Testis (tissue), 3 donors: ENCODE data around the gene SIGLEC14. TPM values are rescaled to one million over a fixed set of nuclear protein-coding genes. Genes with fewer than 3 reads are reported as not detected.

ENCODE experiments used
- DNase-seq: peaks from one replicate; pipeline ENCODE4 v3.0.0-alpha.2; 2019
- H3K27ac ChIP-seq, 2 donors: fragments of 200-600 bp; sonication (generic); one replicate each; pipeline ENCODE4 v1.5.1; 2019
- H3K27me3 ChIP-seq: fragments of 200-600 bp; sonication (generic); one replicate; pipeline ENCODE4 v1.5.1; 2019
- H3K36me3 ChIP-seq: fragments of 200-600 bp; sonication (generic); one replicate; pipeline ENCODE4 v1.5.1; 2017; ENCODE audit warnings: low read depth; ENCODE audit errors: missing control alignments
- H3K4me1 ChIP-seq: fragments of 200-600 bp; sonication (generic); one replicate; pipeline ENCODE4 v1.5.1; 2019
- H3K4me3 ChIP-seq, 2 donors: fragments of 200-600 bp; sonication (generic); one replicate each; pipeline ENCODE4 v1.5.1; 2017 to 2019
- H3K9me3 ChIP-seq: fragments of 200-600 bp; sonication (generic); one replicate; pipeline ENCODE4 v1.5.1; 2017
- CTCF ChIP-seq, 3 experiments: fragments of 450-650 bp in 2 of 3; fragments of 200-600 bp in 1 of 3; sonication (generic) in 1 of 3; IDR thresholded peaks; one replicate each; pipeline ENCODE4 v1.5.1; 2016 to 2019; ENCODE audit warnings: antibody characterized with exemption in 3 of 3, mild to moderate bottlenecking in 2 of 3, moderate library complexity in 1 of 3
- POLR2A ChIP-seq: fragments of 450-650 bp; IDR thresholded peaks from one replicate; pipeline ENCODE4 v1.6.1; 2017; ENCODE audit warnings: antibody characterized with exemption, mild to moderate bottlenecking, moderate library complexity
- whole genome bisulfite sequencing, 2 donors: methylation state at CpG; one replicate each; pipeline ENCODE4 v1.1.5; 2018; 5-methylcytosine and 5-hydroxymethylcytosine counted together
- intact Hi-C: fragments of 100-400 bp; cut with DNase I; formaldehyde crosslinking; loops from one replicate; pipeline ENCODE4 v1.15.1; 2023; ENCODE audit warnings: low total_unique reads
- polyA plus RNA-seq: library from polyadenylated mRNA; stranded (reverse); fragments of 350-450 nt; fragmentation: Illumina TruSeq; extraction: RNeasy Lipid Tissue Mini Kit (QIAGEN cat#74804); gene quantifications from one replicate; pipeline ENCODE4 v1.2.3, GENCODE V29; 2014; ENCODE audit warnings: low read depth, low replicate concordance; ENCODE audit not compliant: insufficient read depth
- total RNA-seq, 2 donors: library from RNA; depleted of rRNA; stranded (reverse); fragments of >200 nt; gene quantifications; one replicate each; pipeline ENCODE4 v1.2.3, GENCODE V29; 2016

Gene SIGLEC14
- total and polyA plus RNA-seq, 3 donors from 2014 or later: 1.5 to 5.7 (median 3.7) TPM

GRCh38 chr19:51654783-51655182 lies 8.2 kb upstream of the SIGLEC14 start:
- TF ChIP-seq CTCF (IDR thresholded peaks at IDR 0.05) (no peak), POLR2A (no peak)
- H3K27me3 ChIP-seq: no peaks in the 10 kb centered on the region
- intact Hi-C loops: no loop called here
- H3K4me1 ChIP-seq: peaks cover 3% of the 10 kb centered on the region
- no peak overlapping the region for H3K27ac ChIP-seq
- H3K9me3 ChIP-seq: no peaks in the 10 kb centered on the region
- 64 to 67% methylated on average over 4 of the region's 4 CpGs for WGBS, 2 donors
- no peak for DNase-seq
- H3K4me3 ChIP-seq: no peak overlapping the region
- H3K36me3 ChIP-seq: no peaks in the 10 kb centered on the region

- Histone ChIP-seq H3K4me1 (peaks cover 3% of the 10 kb centered on the region), H3K36me3 (no peaks in the 10 kb centered on the region), H3K4me3 (no peak overlapping the region), H3K9me3 (no peaks in the 10 kb centered on the region), H3K27me3 (no peaks in the 10 kb centered on the region), H3K27ac (no peak overlapping the region)
- intact Hi-C loops: no loop called here
- TF ChIP-seq POLR2A (no peak), CTCF (IDR thresholded peaks at IDR 0.05) (no peak)
- WGBS, 2 donors: 55 to 60% methylated on average over 2 of the region's 2 CpGs
- DNase-seq: no peak
Measured at GRCh38 chr19:51653162-51653561, 6.5 kb upstream of the SIGLEC14 start.

GRCh38 chr19:51652266-51652665 lies 5.6 kb upstream of the SIGLEC14 start:
- no peak overlapping the region for H3K4me3 ChIP-seq
- DNase-seq: no peak
- no peaks in the 10 kb centered on the region for H3K36me3 ChIP-seq
- H3K27me3 ChIP-seq: no peaks in the 10 kb centered on the region
- intact Hi-C loops: no loop called here
- WGBS, 2 donors: 74 to 84% methylated on average over 4 of the region's 4 CpGs
- H3K9me3 ChIP-seq: no peaks in the 10 kb centered on the region
- peaks cover 3% of the 10 kb centered on the region for H3K4me1 ChIP-seq
- TF ChIP-seq CTCF (IDR thresholded peaks at IDR 0.05) (no peak), POLR2A (no peak)
- H3K27ac ChIP-seq: no peak overlapping the region

- Histone ChIP-seq H3K4me1 (peaks cover 5% of the 10 kb centered on the region), H3K36me3 (no peaks in the 10 kb centered on the region), H3K9me3 (no peaks in the 10 kb centered on the region), H3K27ac (no peak overlapping the region), H3K27me3 (no peaks in the 10 kb centered on the region), H3K4me3 (no peak overlapping the region)
- 72 to 78% methylated on average over 7 of the region's 7 CpGs for WGBS, 2 donors
- no peak for DNase-seq
- TF ChIP-seq CTCF (IDR thresholded peaks at IDR 0.05) (no peak), POLR2A (no peak)
- intact Hi-C loops: no loop called here
Measured at GRCh38 chr19:51651216-51651846, 4.7 kb upstream of the SIGLEC14 start.

- peaks cover 27% of the 10 kb centered on the region for H3K4me1 ChIP-seq
- no peak for DNase-seq
- 66 to 85% methylated on average over 5 to 6 of the region's 6 CpGs for WGBS, 2 donors
Measured at GRCh38 chr19:51647318-51647717, 693 bp upstream of the SIGLEC14 start.

More at GRCh38 chr19:51647318-51647717, 693 bp upstream of the SIGLEC14 start:
- Histone ChIP-seq H3K27ac (peak overlapping the region in 1 of 2 donors; percentile 50), H3K27me3 (no peaks in the 10 kb centered on the region), H3K36me3 (no peaks in the 10 kb centered on the region), H3K4me3 (no peak overlapping the region), H3K9me3 (no peaks in the 10 kb centered on the region)
- TF ChIP-seq CTCF (IDR thresholded peaks at IDR 0.05) (no peak), POLR2A (no peak)
- intact Hi-C loops: no loop called here
